AG20443 (cell line): ENCODE measurements around the gene AFAP1L2.

Source experiments
- DNase-seq: peaks from one replicate; pipeline ENCODE4 v3.0.0; 2012; ENCODE audit warnings: low spot score, mixed read lengths

Gene AFAP1L2

GRCh38 chr10:114290038-114290437, 114.3 kb downstream of the AFAP1L2 start:
- no peak for DNase-seq

- no peak for DNase-seq
Measured at GRCh38 chr10:114289096-114289436, 115.2 kb downstream of the AFAP1L2 start.

- DNase-seq, result no peak
Measured at GRCh38 chr10:114288424-114289095, 115.7 kb downstream of the AFAP1L2 start.

GRCh38 chr10:114286921-114287320, 117.4 kb downstream of the AFAP1L2 start:
- no peak for DNase-seq

- no peak for DNase-seq
Measured at GRCh38 chr10:114285961-114286441, 118.3 kb downstream of the AFAP1L2 start.

- no peak for DNase-seq
Measured at GRCh38 chr10:114284346-114285071, 119.8 kb downstream of the AFAP1L2 start.

GRCh38 chr10:114283535-114284234, 120.6 kb downstream of the AFAP1L2 start:
- no peak for DNase-seq

GRCh38 chr10:114283091-114283490, 121.2 kb downstream of the AFAP1L2 start:
- DNase-seq, result no peak

- no peak for DNase-seq
Measured at GRCh38 chr10:114282526-114282925, 121.8 kb downstream of the AFAP1L2 start.

- DNase-seq, result no peak
Measured at GRCh38 chr10:114281461-114281860, 122.8 kb downstream of the AFAP1L2 start.

GRCh38 chr10:114281006-114281405, 123.3 kb downstream of the AFAP1L2 start:
- DNase-seq, result no peak

- no peak for DNase-seq
Measured at GRCh38 chr10:114279901-114280644, 124.2 kb downstream of the AFAP1L2 start.

- DNase-seq, result no peak
Measured at GRCh38 chr10:114279289-114279688, 125.0 kb downstream of the AFAP1L2 start.

- DNase-seq, result no peak
Measured at GRCh38 chr10:114278884-114279191, 125.5 kb downstream of the AFAP1L2 start.

- no peak for DNase-seq
Measured at GRCh38 chr10:114278140-114278883, 126.0 kb downstream of the AFAP1L2 start.

GRCh38 chr10:114276671-114277070, 127.6 kb downstream of the AFAP1L2 start:
- no peak for DNase-seq

- DNase-seq, result no peak
Measured at GRCh38 chr10:114276066-114276465, 128.2 kb downstream of the AFAP1L2 start.

GRCh38 chr10:114274616-114275453, 129.5 kb downstream of the AFAP1L2 start:
- no peak for DNase-seq

GRCh38 chr10:114273910-114274309, 130.4 kb downstream of the AFAP1L2 start:
- DNase-seq, result no peak

GRCh38 chr10:114272696-114273095, 131.6 kb downstream of the AFAP1L2 start:
- no peak for DNase-seq

- peak; percentile 91 for DNase-seq
Measured at GRCh38 chr10:114271779-114272167, 132.5 kb downstream of the AFAP1L2 start.
